ENCODE data around the gene DNAJA1. TPM values are rescaled to one million over a fixed set of nuclear protein-coding genes. Genes with fewer than 3 reads are reported as not detected.

The DNAJA1 gene
- total RNA-seq, 1 experiment from 2014 or later: 74.5 TPM

GRCh38 chr9:33076046-33077004, 51.3 kb downstream of the DNAJA1 start, which contains the start of gene SMU1 (continued):
- TF ChIP-seq RORB (CRISPR knock-in tag; IDR thresholded peaks at IDR 0.05) (no peak), FOXK1 (CRISPR knock-in tag; IDR thresholded peaks at IDR 0.05) (peak; percentile 95), HMGA2 (CRISPR knock-in tag; IDR thresholded peaks at IDR 0.05) (no peak; the same call in 1 of the 2 replicates), SMAD3 (CRISPR knock-in tag; IDR thresholded peaks at IDR 0.05; ENCODE audit: borderline replicate concordance) (no peak), IRF1 (CRISPR knock-in tag; IDR thresholded peaks at IDR 0.05) (no peak), PRDM15 (CRISPR knock-in tag; IDR thresholded peaks at IDR 0.05) (no peak), GTF2I (CRISPR knock-in tag; conservative IDR thresholded peaks at IDR 0.05) (peak; percentile 95), CREM (CRISPR knock-in tag; IDR thresholded peaks at IDR 0.05) (peak; percentile 99), GABPB1 (CRISPR knock-in tag; IDR thresholded peaks at IDR 0.05) (peak; percentile 62), RELA (CRISPR knock-in tag; IDR thresholded peaks at IDR 0.05; ENCODE audit: borderline replicate concordance) (no peak), ZNF232 (CRISPR knock-in tag; IDR thresholded peaks at IDR 0.05) (no peak), SP1 (CRISPR knock-in tag; conservative IDR thresholded peaks at IDR 0.05) (peak; percentile 75), TEAD1 (CRISPR knock-in tag; IDR thresholded peaks at IDR 0.05) (peak; percentile 53; the same call in 1 of the 2 replicates), FOXJ3 (CRISPR knock-in tag; IDR thresholded peaks at IDR 0.05; ENCODE audit: borderline replicate concordance) (no peak), KAT7 (CRISPR knock-in tag; IDR thresholded peaks at IDR 0.05; ENCODE audit: borderline replicate concordance) (no peak), NFATC4 (CRISPR knock-in tag; IDR thresholded peaks at IDR 0.05) (no peak), JUN (CRISPR knock-in tag; IDR thresholded peaks at IDR 0.05) (no peak), ZNF423 (CRISPR knock-in tag; IDR thresholded peaks at IDR 0.05) (no peak), ZNF396 (CRISPR knock-in tag; IDR thresholded peaks at IDR 0.05; ENCODE audit: borderline replicate concordance) (0 out of 2 replicates have a peak, but pooled peaks have one; percentile 22), TP53 (CRISPR knock-in tag; IDR thresholded peaks at IDR 0.05) (no peak), NR2C2 (CRISPR knock-in tag; IDR thresholded peaks at IDR 0.05) (no peak), ZNF416 (CRISPR knock-in tag; IDR thresholded peaks at IDR 0.05) (0 out of 2 replicates have a peak, but pooled peaks have one; percentile 67), NR3C1 (CRISPR knock-in tag; conservative IDR thresholded peaks at IDR 0.05; ENCODE audit: low read depth) (no peak)
- TF ChIP-seq, protein P1, sequence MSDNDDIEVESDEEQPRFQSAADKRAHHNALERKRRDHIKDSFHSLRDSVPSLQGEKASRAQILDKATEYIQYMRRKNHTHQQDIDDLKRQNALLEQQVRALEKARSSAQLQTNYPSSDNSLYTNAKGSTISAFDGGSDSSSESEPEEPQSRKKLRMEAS (CRISPR knock-in tag; IDR thresholded peaks at IDR 0.05): peak; percentile 47; the same call in 1 of the 2 replicates
- TF ChIP-seq, protein P2, sequence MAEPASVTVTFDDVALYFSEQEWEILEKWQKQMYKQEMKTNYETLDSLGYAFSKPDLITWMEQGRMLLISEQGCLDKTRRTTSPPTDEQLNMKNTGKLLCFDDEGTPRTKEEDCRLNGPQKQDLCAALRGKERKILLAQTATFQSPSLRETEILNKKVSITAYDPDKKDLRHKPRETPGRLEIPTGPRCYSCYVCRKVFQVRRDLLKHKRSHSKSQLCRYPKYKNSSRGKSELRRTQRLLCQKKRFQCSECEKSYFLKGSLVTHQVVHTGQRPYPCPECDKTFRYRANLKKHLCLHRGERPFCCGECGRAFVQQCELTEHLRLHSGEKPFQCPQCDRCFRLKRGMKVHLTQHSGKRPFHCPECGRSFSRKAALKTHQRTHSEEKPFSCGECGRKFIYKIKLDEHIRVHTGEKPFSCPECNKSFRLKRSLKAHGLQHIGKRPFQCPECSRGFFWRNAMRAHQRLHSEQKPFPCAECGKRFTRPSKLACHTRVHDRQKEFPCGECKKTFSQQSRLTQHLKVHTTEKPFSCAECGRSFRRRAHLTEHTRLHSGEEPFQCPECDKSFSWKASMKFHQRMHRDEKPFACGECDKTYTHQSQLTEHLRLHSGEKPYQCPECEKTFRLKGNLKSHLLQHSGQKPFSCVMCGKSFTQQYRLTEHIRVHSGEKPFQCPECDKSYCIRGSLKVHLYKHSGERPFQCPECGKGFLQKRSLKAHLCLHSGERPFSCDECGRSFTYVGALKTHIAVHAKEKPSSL (CRISPR knock-in tag; conservative IDR thresholded peaks at IDR 0.05): no peak
- TF ChIP-seq, protein P3, sequence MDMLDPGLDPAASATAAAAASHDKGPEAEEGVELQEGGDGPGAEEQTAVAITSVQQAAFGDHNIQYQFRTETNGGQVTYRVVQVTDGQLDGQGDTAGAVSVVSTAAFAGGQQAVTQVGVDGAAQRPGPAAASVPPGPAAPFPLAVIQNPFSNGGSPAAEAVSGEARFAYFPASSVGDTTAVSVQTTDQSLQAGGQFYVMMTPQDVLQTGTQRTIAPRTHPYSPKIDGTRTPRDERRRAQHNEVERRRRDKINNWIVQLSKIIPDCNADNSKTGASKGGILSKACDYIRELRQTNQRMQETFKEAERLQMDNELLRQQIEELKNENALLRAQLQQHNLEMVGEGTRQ (CRISPR knock-in tag; IDR thresholded peaks at IDR 0.05): no peak

Measured in WTC11 (cell line).